Common myeloid progenitor, CD34-positive (primary cell): ENCODE measurements around the gene NME2. TPM values are rescaled to one million over a fixed set of nuclear protein-coding genes. Genes with fewer than 3 reads are reported as not detected.

Experiments used
- CTCF ChIA-PET: fragments of 350-600 bp; sonication (Branson Sonifier 250); formaldehyde crosslinking; loops from one replicate; lab custom pipeline; 2021; ENCODE audit warnings: antibody characterized with exemption; lab: Charles Lee
- POLR2A ChIA-PET: fragments of 350-600 bp; sonication (Branson Sonifier 250); formaldehyde crosslinking; loops from one replicate; lab custom pipeline; 2021; ENCODE audit warnings: antibody characterized with exemption; lab: Charles Lee
- DNase-seq, 3 donors: peaks; one replicate each; pipeline versions ENCODE4 v3.0.0 to v3.0.0-alpha.2; 2013
- H3K27ac ChIP-seq, 2 experiments: 1 replicate in 1 of 2; 2 replicates in 1 of 2; pipeline ENCODE4 v1.7.0; 2013; ENCODE audit warnings: inconsistent platforms in 2 of 2, low read length in 2 of 2, mild to moderate bottlenecking in 2 of 2, low read depth in 1 of 2, moderate library complexity in 1 of 2; ENCODE audit not compliant: severe bottlenecking in 2 of 2, insufficient read depth in 1 of 2, poor library complexity in 1 of 2
- H3K27me3 ChIP-seq, 5 experiments: replicated peaks in 2 of 5; 1 replicate in 3 of 5; 2 replicates in 2 of 5; pipeline versions ENCODE4 v1.6.1 to v1.7.0; 2013; ENCODE audit warnings: low read length in 4 of 5, mild to moderate bottlenecking in 2 of 5, moderate library complexity in 2 of 5, inconsistent platforms in 1 of 5; ENCODE audit not compliant: insufficient read depth in 5 of 5, control insufficient read depth in 4 of 5
- H3K36me3 ChIP-seq, 4 experiments: 1 replicate in 2 of 4; 2 replicates in 2 of 4; pipeline versions ENCODE4 v1.6.1 to v1.7.0; 2013; ENCODE audit warnings: low read length in 3 of 4, control low read depth in 1 of 4, mild to moderate bottlenecking in 1 of 4; ENCODE audit not compliant: control insufficient read depth in 4 of 4, insufficient read depth in 4 of 4
- H3K4me1 ChIP-seq, 4 experiments: 1 replicate in 3 of 4; 2 replicates in 1 of 4; pipeline versions ENCODE4 v1.6.1 to v1.7.1; 2013; ENCODE audit warnings: low read length in 3 of 4, mild to moderate bottlenecking in 3 of 4, control low read depth in 1 of 4, inconsistent platforms in 1 of 4, moderate library complexity in 1 of 4; ENCODE audit not compliant: control insufficient read depth in 4 of 4, insufficient read depth in 4 of 4; ENCODE audit errors: control extremely low read depth in 1 of 4
- H3K4me3 ChIP-seq, 7 experiments: 1 replicate in 4 of 7; 2 replicates in 3 of 7; pipeline versions ENCODE4 v1.5.1 to v1.7.0; 2013; ENCODE audit warnings: mild to moderate bottlenecking in 7 of 7, low read length in 6 of 7, moderate library complexity in 6 of 7, inconsistent platforms in 2 of 7, low read depth in 2 of 7, control low read depth in 1 of 7; ENCODE audit not compliant: insufficient read depth in 4 of 7, control insufficient read depth in 1 of 7; ENCODE audit errors: extremely low read depth in 1 of 7
- H3K9me3 ChIP-seq, 5 experiments: 1 replicate in 4 of 5; 2 replicates in 1 of 5; pipeline versions ENCODE4 v1.6.1 to v1.7.1; 2013; ENCODE audit warnings: low read length in 4 of 5, mild to moderate bottlenecking in 2 of 5, inconsistent platforms in 1 of 5, low read depth in 1 of 5, moderate library complexity in 1 of 5; ENCODE audit not compliant: control insufficient read depth in 4 of 5, insufficient read depth in 2 of 5; ENCODE audit errors: control extremely low read depth in 1 of 5
- WGBS: methylation state at CpG from one replicate; pipeline ENCODE4 v1.1.5; 2013; ENCODE audit not compliant: insufficient coverage; 5-methylcytosine and 5-hydroxymethylcytosine counted together
- polyA plus RNA-seq: library from polyadenylated mRNA; unstranded; fragments of 120-200 nt; gene quantifications from one replicate; pipeline ENCODE4 v1.2.1, GENCODE V29; 2013

Gene NME2
- polyA plus RNA-seq = 696 TPM

DNA sequence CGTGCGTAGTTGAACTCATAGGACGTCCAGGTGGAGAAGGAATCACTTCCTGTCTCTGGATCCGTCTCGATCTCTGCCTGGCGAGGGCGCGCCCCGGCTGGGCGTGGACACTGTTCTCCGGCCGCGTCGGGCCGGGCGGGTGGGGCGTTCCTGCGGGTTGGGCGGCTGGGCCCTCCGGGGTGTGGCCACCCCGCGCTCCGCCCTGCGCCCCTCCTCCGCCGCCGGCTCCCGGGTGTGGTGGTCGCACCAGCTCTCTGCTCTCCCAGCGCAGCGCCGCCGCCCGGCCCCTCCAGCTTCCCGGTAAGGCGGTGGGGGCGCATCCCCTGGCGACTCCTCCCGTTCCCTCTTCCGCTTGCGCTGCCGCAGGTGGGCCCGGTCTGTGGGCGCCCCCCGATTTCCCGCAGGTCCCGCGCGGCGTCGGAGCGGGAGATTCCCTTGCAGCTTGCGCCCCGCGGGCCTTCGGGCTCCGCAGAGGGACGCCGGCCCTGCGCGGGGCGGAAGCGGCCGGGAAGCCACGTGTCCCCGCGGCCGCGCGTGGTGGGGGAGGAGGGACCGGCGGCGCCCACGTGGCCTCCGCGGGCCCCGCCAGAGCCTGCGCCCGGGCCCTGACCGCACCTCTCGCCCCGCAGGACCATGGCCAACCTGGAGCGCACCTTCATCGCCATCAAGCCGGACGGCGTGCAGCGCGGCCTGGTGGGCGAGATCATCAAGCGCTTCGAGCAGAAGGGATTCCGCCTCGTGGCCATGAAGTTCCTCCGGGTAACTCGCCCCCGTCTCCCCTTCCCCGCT lies at the start of gene NME2:
Gene NME2 (plus strand): TSS at position 214 of the 789 bp plus-strand sequence. CDS start 420 bp downstream, at position 634.
- DNase-seq = peak; percentile 60 to 79 (median 75)
- WGBS = 0% methylated on average over 73 of the region's 98 CpGs
- CTCF ChIA-PET = interaction anchor here (0.7 to 2.1 kb wide), 6 partner anchors 10 to 168 kb away, joined by 3 to 5 read pairs (median 3); partner anchors contain the start of gene NME1
- Histone ChIP-seq H3K4me3 (peak within 1 kb of the TSS; percentile 70 to 88 (median 84)), H3K4me1 (peaks cover 0 to 20% (median 15%) of the 10 kb centered on the region in 4 experiments), H3K36me3 (peaks cover 8 to 53% (median 31%) of the 10 kb centered on the region in 4 experiments), H3K27me3 (no peaks in the 10 kb centered on the region), H3K9me3 (no peaks in the 10 kb centered on the region), H3K27ac (peak within 1 kb of the TSS in 1 of 2 experiments; percentile 75)
- POLR2A ChIA-PET = no interaction called here

GRCh38 chr17:51118330-51119195 lies 47.6 kb upstream of the NME2 start:
- peak overlapping the region; percentile 86 to 94 for H3K27ac ChIP-seq
- H3K36me3 ChIP-seq = peaks cover 0 to 2% (median 0%) of the 10 kb centered on the region in 4 experiments
- DNase-seq = peak; percentile 7 to 73 (median 71)
- peak overlapping the region in 6 of 7 experiments; percentile 88 to 99 (median 96) for H3K4me3 ChIP-seq
- peaks cover 15 to 39% (median 33%) of the 10 kb centered on the region in 4 experiments for H3K4me1 ChIP-seq
- CTCF ChIA-PET = interaction anchor here (1.0 kb wide), 1 partner anchor 51 kb away, joined by 3 read pairs; no protein-coding TSS in a partner anchor
- POLR2A ChIA-PET = no interaction called here
- H3K9me3 ChIP-seq = no peaks in the 10 kb centered on the region
- no peaks in the 10 kb centered on the region for H3K27me3 ChIP-seq
- WGBS = 55% methylated on average over 4 of the region's 14 CpGs

DNA sequence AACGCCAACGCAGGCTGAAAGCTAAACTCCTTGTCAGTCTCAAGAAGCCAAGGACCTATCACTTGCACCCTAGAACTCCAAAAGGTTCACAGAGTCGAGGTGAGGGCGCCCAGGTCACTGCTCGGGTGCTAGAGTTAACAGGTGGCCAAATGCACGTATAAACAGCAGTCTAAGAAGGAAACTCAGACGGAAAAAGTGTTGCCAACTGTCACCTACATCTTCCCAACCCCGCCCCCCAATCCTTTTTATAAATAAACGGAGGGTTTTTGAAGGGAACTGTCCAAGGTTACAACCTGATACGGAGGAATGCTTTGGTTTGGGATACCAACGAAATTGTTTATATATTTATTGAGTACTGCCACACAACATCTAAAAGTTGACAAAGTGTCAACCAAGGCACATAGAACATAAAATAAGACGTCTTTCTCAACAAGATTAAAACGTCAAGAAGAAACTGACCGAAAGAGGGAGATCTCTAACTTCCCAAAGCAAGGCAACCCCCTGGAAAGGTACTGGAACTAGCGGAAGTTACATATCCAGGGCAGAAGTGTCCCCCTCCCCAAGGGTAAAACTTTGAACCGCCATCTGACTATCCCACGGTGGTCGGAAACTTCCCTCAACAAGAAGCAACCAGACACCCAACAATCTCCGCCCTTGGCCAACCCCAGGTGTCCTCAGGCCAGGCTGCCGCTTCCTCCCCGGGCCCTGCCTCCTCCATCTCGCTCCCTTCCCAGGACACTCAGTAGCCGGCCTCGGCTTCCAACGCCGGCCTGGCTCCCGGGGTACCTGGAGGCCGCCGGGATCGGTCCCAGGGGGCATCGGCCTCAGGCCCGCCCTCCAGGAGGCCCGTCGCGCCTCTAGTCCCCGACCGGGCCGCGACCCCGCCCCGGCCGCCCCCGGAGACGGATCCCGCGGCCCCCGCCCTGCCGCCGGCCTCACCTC lies 46.5 kb upstream of the NME2 start:
- Histone ChIP-seq H3K9me3 (no peaks in the 10 kb centered on the region), H3K27ac (peak overlapping the region; percentile 86 to 94), H3K4me3 (peak overlapping the region; percentile 80 to 99 (median 95)), H3K36me3 (peaks cover 0 to 2% (median 0%) of the 10 kb centered on the region in 4 experiments), H3K4me1 (peaks cover 15 to 39% (median 33%) of the 10 kb centered on the region in 4 experiments), H3K27me3 (no peaks in the 10 kb centered on the region)
- WGBS = 0% methylated on average over 37 of the region's 49 CpGs
- ChIA-PET CTCF (interaction anchor here (1.0 to 2.2 kb wide), 3 partner anchors 11 to 120 kb away, joined by 3 to 4 read pairs (median 3); no protein-coding TSS in a partner anchor), POLR2A (no interaction called here)
- DNase-seq = peak; percentile 44 to 75 (median 71)

DNA sequence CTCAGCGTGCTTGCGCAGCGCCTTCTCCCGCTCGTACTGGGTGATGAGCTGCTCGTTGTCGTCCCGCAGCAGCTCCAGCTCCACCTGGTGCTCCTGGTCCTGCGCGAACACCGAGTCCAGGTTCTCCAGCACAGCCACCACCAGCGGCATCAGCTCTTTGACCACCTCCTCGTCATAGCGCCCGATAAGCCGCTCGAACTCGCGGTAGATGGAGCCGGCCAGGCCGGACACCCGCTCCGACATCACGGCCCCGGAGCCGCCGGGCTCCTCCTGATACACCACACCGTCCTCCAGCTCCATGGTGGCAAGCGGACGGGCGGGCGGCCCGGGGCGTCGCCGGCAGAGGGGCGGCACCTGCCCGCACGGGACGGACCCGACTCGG lies 45.9 kb upstream of the NME2 start:
- Histone ChIP-seq H3K36me3 (peaks cover 0 to 2% (median 0%) of the 10 kb centered on the region in 4 experiments), H3K9me3 (no peaks in the 10 kb centered on the region), H3K27me3 (no peaks in the 10 kb centered on the region), H3K27ac (peak overlapping the region; percentile 86 to 94), H3K4me3 (peak overlapping the region; percentile 80 to 99 (median 95)), H3K4me1 (peaks cover 15 to 39% (median 33%) of the 10 kb centered on the region in 4 experiments)
- 0% methylated on average over 27 of the region's 42 CpGs for WGBS
- ChIA-PET POLR2A (interaction anchor here (0.9 kb wide), 1 partner anchor 33 kb away, joined by 3 read pairs; the partner anchor contains the start of gene NME1), CTCF (interaction anchor here (1.3 to 2.2 kb wide), 3 partner anchors 10 to 121 kb away, joined by 3 to 4 read pairs (median 4); no protein-coding TSS in a partner anchor)
- peak in 1 of 3 donors; percentile 42 for DNase-seq

GRCh38 chr17:51120739-51121619 lies 45.2 kb upstream of the NME2 start, which contains the start of gene SPAG9:
Gene SPAG9, minus strand, starts transcription at chr17:51120868. Its CDS starts 212 bp downstream, at chr17:51120656.
- Histone ChIP-seq H3K27ac (peak within 1 kb of the TSS; percentile 95 to 98), H3K36me3 (peaks cover 0 to 2% (median 0%) of the 10 kb centered on the region in 4 experiments), H3K4me3 (peak within 1 kb of the TSS; percentile 80 to 99 (median 95)), H3K9me3 (no peaks in the 10 kb centered on the region), H3K27me3 (no peaks in the 10 kb centered on the region), H3K4me1 (peaks cover 15 to 39% (median 33%) of the 10 kb centered on the region in 4 experiments)
- ChIA-PET CTCF (interaction anchor here (1.3 to 2.2 kb wide), 3 partner anchors 9 to 121 kb away, joined by 3 to 4 read pairs (median 4); no protein-coding TSS in a partner anchor), POLR2A (interaction anchor here (0.6 to 0.9 kb wide), 2 partner anchors 32 to 55 kb away, joined by 3 to 9 read pairs; partner anchors contain the start of gene NME1)
- WGBS = under 1% methylated on average over 56 of the region's 68 CpGs
- DNase-seq = peak; percentile 92 to 94 (median 94)
